GM21825 (cell line): ENCODE results near the gene PTPRN2.
"Not testable (repeated sequence)": the region's sequence is repeated elsewhere in the genome, so short reads cannot be mapped to it uniquely, and the experiment has no call there.

ENCODE experiments used
- ATAC-seq: cut with Tn5 transposase; IDR thresholded peaks from one replicate; pipeline ENCODE4 v1.9.1; 2021; ENCODE audit warnings: mild to moderate bottlenecking, moderate library complexity; ENCODE audit not compliant: unreplicated experiment

Gene PTPRN2

GRCh38 chr7:158050978-158051651 lies 536.5 kb downstream of the PTPRN2 start:
- no peak for ATAC-seq

- no peak for ATAC-seq
Observed at GRCh38 chr7:158050441-158050977, 537.1 kb downstream of the PTPRN2 start.

- no peak for ATAC-seq
Observed at GRCh38 chr7:158049271-158049670, 538.4 kb downstream of the PTPRN2 start.

- ATAC-seq: no peak
Observed at GRCh38 chr7:158048569-158048968, 539.1 kb downstream of the PTPRN2 start.

- no peak for ATAC-seq
Observed at GRCh38 chr7:158047391-158048059, 540.1 kb downstream of the PTPRN2 start.

GRCh38 chr7:158046246-158046645 lies 541.4 kb downstream of the PTPRN2 start:
- not testable (repeated sequence) for ATAC-seq

- no peak for ATAC-seq
Observed at GRCh38 chr7:158044482-158044823, 543.2 kb downstream of the PTPRN2 start.

- no peak for ATAC-seq
Observed at GRCh38 chr7:158043551-158044481, 543.8 kb downstream of the PTPRN2 start.

- ATAC-seq: no peak
Observed at GRCh38 chr7:158042156-158042880, 545.3 kb downstream of the PTPRN2 start.

GRCh38 chr7:158040199-158040598 lies 547.4 kb downstream of the PTPRN2 start:
- ATAC-seq: no peak

- ATAC-seq: no peak
Observed at GRCh38 chr7:158039270-158039669, 548.4 kb downstream of the PTPRN2 start.

- ATAC-seq: no peak
Observed at GRCh38 chr7:158037211-158037610, 550.4 kb downstream of the PTPRN2 start.

GRCh38 chr7:158035343-158035742 lies 552.3 kb downstream of the PTPRN2 start:
- ATAC-seq: no peak

- ATAC-seq: no peak
Observed at GRCh38 chr7:158034571-158034970, 553.1 kb downstream of the PTPRN2 start.

GRCh38 chr7:158033925-158034324 lies 553.7 kb downstream of the PTPRN2 start:
- ATAC-seq: not testable (repeated sequence)

GRCh38 chr7:158033196-158033595 lies 554.4 kb downstream of the PTPRN2 start:
- no peak for ATAC-seq

- ATAC-seq: no peak
Observed at GRCh38 chr7:158032561-158033115, 555.0 kb downstream of the PTPRN2 start.

- ATAC-seq: no peak
Observed at GRCh38 chr7:158031867-158032308, 555.7 kb downstream of the PTPRN2 start.

GRCh38 chr7:158030566-158030965 lies 557.1 kb downstream of the PTPRN2 start:
- no peak for ATAC-seq

GRCh38 chr7:158030071-158030470 lies 557.6 kb downstream of the PTPRN2 start:
- ATAC-seq: no peak
